BJ (cell line): ENCODE data around the gene PDLIM5. TPM values are rescaled to one million over a fixed set of nuclear protein-coding genes. Genes with fewer than 3 reads are reported as not detected.

Experiments
- CTCF ChIA-PET: fragments of 350-600 bp; formaldehyde crosslinking; extraction: SDS; loops from one replicate; lab custom pipeline; 2021; ENCODE audit warnings: antibody characterized with exemption, inconsistent platforms; lab: Yijun Ruan, JAX
- POLR2A ChIA-PET: fragments of 300-600 bp; sonication (Branson Sonifier 250); formaldehyde crosslinking; extraction: SDS; loops from one replicate; lab custom pipeline; 2021; ENCODE audit warnings: antibody characterized with exemption; lab: Charles Lee
- DNase-seq: peaks from one replicate; pipeline ENCODE4 v3.0.0-alpha.2; 2011; ENCODE audit warnings: low read depth
- H3K27me3 ChIP-seq: 2 replicates; pipeline ENCODE4 v1.6.0; 2011; ENCODE audit warnings: low read length; ENCODE audit not compliant: control insufficient read depth, insufficient read depth
- H3K36me3 ChIP-seq: 2 replicates; pipeline ENCODE4 v1.5.1; 2011; ENCODE audit warnings: low read length; ENCODE audit not compliant: control insufficient read depth, insufficient read depth
- H3K4me3 ChIP-seq: 2 replicates; pipeline ENCODE4 v1.5.1; 2011; ENCODE audit warnings: low read depth, mild to moderate bottlenecking, control low read depth, low read length
- polyA plus RNA-seq: library from polyadenylated mRNA; depleted of rRNA; stranded (reverse); fragments of >200 nt; gene quantifications from 2 replicates; pipeline ENCODE4 v1.2.3, GENCODE V29; 2011
- TF ChIP-seq, protein P1 (sequence below): IDR thresholded peaks from 2 replicates; pipeline ENCODE4 v1.5.1; 2011; ENCODE audit warnings: low read depth, mild to moderate bottlenecking, control low read depth, inconsistent platforms, low read length, moderate library complexity; ENCODE audit not compliant: insufficient read depth

Gene PDLIM5
- polyA plus RNA-seq, 1 experiment, result 353 TPM

DNA sequence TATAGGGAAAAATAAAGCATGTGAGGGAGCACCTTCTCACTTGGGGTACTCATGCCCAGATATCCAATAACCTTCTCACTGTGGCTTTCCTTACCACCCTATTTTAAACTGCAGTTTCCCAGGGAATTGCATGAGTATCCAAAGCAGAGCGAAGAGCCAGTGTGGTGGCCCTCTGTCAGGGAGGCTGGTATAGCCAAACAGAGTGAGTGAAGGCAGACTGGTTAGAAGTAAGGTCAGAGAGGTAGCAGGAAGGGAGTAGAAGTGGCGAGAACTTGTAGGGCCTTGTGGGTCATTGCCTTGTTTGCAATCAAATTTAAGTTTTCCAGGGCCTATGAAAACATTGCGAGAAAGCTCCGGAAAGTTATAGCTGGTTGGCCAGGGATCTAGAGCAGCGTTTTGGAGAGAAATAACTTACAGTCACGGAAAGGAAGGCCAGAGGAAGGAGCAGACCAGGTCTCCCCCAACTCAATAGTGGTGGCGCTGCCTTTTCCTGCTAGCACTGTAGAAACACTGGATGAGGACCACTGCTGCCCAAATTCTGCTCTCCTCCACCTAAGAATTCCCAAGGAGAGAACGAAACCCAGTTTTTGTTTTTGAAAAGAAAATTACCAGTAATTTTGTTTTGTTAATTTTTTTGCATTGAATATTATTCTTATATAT lies 77.2 kb downstream of the PDLIM5 start:
- POLR2A ChIA-PET, result no interaction called here
- CTCF ChIA-PET, result no interaction called here
- DNase-seq, result no peak
- H3K36me3 ChIP-seq, result no peaks in the 10 kb centered on the region
- TF ChIP-seq, protein P1, sequence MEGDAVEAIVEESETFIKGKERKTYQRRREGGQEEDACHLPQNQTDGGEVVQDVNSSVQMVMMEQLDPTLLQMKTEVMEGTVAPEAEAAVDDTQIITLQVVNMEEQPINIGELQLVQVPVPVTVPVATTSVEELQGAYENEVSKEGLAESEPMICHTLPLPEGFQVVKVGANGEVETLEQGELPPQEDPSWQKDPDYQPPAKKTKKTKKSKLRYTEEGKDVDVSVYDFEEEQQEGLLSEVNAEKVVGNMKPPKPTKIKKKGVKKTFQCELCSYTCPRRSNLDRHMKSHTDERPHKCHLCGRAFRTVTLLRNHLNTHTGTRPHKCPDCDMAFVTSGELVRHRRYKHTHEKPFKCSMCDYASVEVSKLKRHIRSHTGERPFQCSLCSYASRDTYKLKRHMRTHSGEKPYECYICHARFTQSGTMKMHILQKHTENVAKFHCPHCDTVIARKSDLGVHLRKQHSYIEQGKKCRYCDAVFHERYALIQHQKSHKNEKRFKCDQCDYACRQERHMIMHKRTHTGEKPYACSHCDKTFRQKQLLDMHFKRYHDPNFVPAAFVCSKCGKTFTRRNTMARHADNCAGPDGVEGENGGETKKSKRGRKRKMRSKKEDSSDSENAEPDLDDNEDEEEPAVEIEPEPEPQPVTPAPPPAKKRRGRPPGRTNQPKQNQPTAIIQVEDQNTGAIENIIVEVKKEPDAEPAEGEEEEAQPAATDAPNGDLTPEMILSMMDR, result no peak
- H3K27me3 ChIP-seq, result no peaks in the 10 kb centered on the region
- H3K4me3 ChIP-seq, result no peak overlapping the region

- no peak overlapping the region for H3K4me3 ChIP-seq
- no peak for DNase-seq
- ChIA-PET POLR2A (no interaction called here), CTCF (no interaction called here)
- TF ChIP-seq, protein P1, result no peak
- H3K36me3 ChIP-seq, result no peaks in the 10 kb centered on the region
- no peaks in the 10 kb centered on the region for H3K27me3 ChIP-seq
These were observed 78.3 kb downstream of the PDLIM5 start for GRCh38 chr4:94530073-94530472.

GRCh38 chr4:94531991-94532789 lies 80.4 kb downstream of the PDLIM5 start:
- TF ChIP-seq, protein P1, result no peak
- ChIA-PET CTCF (no interaction called here), POLR2A (no interaction called here)
- Histone ChIP-seq H3K4me3 (no peak overlapping the region), H3K36me3 (no peaks in the 10 kb centered on the region), H3K27me3 (no peaks in the 10 kb centered on the region)
- no peak for DNase-seq

DNA sequence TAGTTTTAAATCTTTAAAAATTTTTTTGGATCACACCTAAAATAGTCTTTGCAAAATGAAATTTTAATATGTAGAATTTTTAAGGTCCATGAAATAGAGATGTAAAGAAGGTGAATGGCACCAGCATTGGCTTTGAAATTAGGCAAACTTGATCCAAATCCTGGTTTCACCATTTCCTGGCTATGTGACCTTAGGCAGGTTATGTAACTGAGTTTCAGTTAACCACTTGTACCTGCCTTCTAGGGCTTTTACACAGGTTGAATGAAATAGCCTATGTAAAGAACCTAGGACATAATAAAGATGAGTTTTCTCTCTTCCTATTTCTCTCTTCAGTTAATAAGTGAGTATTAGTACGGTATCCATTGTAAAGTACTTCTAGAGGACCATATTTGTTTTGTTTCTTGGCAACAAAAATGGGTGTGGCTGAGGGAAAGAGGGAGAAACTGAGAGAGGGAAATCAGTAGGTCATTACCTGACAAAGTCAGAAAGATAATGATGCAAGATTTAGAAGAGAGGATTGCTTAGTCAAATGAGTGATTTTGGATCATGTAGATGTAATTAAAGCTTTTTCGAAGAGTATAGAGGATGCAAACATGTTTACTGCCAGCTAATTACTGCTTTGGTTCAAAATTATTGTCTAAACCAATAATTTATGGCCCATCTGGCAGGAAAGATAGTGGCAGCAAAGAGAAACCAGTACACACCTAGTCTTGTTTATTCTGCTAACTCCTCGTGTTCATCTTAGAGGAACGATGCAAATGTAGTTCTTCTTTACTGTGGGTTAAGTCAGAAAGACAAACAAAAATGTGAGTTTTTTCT lies 81.9 kb downstream of the PDLIM5 start:
- ChIA-PET CTCF (no interaction called here), POLR2A (no interaction called here)
- no peak for DNase-seq
- H3K4me3 ChIP-seq, result no peak overlapping the region
- no peaks in the 10 kb centered on the region for H3K27me3 ChIP-seq
- H3K36me3 ChIP-seq, result no peaks in the 10 kb centered on the region
- TF ChIP-seq, protein P1, result no peak
